EL (cell line): ENCODE data around the gene ATL2.
"Not testable (repeated sequence)": the region's sequence is repeated elsewhere in the genome, so short reads cannot be mapped to it uniquely, and the experiment has no call there.

Source experiments
- DNase-seq: peaks from one replicate; pipeline ENCODE4 v3.0.0-alpha.2; 2016

The ATL2 gene

DNA sequence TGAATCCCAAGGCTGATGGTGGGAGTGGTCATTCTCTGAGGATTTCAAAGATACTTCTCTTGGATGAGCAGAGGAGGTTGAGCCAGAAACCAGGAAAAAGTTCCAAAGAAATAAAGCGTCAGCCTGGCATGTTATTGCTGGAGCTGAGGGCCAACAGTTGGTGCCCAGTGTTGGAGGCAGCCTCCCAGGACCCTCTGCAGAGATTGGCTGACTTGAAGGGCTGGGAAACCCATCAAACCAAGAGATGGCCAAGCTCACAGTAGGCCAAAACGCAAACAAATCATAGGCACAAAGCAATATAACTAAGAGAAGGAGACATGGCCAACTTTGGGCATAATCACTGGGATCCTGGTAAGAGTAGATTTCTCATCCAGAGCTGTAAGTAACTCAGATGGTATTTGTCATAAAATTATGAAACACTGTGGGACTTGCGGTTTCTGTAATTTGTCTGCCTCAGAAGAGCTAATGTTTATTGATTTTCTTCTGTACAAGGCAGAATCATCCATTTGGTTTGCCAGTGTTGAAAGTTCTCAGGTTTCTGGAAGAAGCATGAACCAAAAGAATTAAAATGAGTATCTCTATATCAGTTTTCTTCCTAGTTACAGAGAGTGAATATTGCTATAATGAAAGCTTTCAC is 108.3 kb downstream of the ATL2 start:
- DNase-seq: no peak

DNA sequence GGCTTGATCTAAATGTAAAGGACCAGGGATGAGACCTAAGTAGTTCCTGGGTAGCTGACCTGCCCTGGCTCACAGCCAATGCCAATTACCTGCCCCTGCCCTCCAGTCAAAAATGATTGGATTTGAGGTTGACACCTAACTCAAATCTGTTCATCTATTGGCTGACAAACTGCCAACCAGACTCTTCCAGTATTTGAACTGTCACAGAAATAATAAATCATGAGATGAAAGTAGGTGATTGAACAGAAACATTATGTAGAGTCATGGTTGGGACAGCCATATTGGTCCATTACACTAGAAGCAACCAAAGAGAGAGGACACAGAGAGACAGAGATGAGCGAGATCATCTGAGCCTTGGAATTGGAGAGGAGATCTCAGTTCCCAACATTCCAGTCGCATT is 109.1 kb downstream of the ATL2 start:
- no peak for DNase-seq

DNA sequence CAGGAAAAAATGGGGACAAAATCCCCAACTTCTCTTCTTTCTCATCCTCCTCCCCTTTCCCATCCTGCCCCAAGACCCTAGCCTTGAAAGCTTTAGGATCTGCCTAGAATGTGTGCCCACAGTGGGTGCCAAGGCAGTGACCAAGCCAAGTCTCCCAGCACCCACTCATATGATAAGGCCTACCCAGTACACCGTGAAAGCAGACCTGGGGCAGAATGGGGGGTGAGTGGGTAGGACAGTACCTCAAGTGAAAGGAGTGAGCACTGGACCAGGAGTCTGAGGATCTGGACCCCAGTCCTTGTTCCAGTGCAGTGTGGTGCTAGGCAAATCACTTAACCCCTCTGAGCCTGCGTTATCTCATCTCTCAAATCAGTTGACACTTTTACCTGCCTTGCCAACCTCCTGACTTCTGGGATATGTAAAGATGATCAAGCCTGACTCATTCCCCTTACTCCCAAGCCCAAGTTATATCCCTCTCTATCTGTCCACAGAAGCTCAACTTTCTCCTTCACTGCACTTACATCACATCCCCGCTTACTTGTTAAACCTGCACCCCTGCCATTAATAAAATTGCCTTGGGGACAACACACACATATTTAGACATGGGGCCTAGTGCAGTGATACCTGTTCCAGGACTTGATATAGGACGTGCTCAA is 109.7 kb downstream of the ATL2 start:
- DNase-seq: no peak

DNA sequence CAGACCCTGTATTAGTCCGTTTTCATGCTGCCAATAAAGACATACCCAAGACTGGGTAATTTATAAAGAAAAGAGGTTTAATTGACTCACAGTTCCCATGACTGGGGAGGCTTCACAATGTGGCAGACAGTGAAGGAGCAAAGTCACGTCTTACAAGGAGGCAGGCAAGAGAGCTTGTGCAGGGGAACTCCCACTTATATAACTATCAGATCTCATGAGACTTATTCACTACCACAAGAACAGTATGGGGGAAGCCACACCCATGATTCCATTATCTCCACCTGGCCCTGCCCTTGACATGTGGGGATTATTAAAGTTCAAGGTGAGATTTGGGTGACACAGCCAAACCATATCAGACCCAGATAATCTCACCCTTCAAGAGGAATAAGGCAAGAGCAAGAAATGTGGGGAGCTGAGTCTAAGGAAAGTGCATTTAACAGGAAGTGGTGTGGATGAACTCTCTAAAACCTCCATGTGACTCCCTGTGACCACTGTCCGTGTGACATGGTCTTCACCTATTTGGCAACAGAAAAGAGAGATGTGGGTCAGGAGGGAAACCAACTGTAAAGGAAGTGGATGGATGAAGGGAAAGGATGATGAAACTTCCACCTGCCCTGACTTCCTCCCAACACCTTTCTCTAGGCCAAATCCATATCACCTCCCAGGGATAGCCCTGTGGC is 110.6 kb downstream of the ATL2 start:
- no peak for DNase-seq

DNA sequence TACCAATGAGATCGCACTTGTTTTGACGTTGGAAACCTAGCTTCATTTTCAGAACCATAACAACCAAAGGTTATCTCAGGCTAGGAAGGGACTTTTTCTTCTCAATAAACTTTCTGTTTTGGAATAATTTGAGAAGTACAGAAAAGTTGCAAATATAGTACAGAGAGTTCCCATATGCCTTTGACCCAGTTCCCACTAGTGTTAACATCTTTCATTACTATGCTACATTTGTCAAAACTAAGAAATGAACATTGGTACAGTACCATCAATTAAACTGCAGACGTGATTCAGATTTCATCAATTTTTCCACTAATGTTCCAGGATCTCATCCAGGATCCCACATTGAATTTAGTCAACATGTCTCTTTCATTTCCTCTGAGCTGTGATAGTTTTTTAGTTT is 111.6 kb downstream of the ATL2 start:
- DNase-seq: no peak

DNA sequence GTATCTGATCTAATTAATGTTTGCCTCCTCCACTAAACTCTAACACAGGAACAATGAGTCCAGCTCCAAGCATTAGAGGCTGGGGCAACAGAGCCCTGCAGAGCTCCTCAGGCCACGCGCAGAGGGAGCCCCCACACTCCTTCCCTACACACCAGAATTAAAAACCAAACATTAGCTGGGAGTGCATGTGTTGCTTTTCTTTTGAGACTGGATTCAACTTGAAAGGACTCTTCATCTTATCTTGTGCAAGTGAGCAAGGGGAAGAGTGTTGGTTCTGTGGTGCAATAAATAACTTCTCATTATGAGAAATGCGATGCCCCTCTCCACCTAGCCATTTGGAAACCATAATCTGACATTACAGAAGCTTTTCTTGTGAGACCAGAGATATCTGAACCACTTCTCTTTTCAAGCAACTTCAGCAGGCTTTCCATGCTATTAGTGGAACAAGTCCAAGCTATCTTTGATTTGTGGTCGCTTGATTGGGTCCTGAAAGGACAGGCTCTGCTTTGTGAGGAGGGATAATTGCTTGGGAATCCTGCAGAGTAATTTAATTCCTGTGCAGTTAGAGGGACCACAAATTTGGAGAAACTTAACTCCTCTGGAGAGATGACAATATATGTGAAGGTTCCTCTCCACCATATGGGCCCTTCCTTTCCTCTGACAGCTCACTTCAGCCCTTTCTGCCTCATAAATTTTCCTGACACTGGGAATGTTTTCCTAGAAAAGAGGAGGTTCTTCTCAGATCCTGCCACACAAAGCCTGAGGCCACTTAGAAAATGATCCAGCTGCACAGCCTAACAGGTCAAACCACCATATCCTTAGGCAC is 112.5 kb downstream of the ATL2 start:
- DNase-seq: no peak

DNA sequence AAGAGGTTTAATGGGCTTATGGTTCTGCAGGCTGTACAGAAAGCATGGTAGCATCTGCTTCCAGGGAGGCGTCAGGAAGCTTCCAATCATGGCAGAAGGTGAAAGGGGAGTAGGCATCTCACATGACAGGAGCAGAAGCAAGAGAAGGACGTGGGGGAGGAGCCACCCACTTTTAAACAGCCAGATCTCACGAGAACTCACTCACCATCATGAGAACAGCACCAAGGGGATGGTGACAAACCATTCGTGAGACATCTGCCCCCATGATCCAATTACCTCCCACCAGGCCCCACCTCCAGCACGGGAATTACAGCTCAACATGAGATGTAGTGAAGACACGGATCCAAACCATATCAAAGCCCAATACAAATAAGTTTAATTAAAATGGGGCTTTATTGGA is 113.8 kb downstream of the ATL2 start:
- no peak for DNase-seq

DNA sequence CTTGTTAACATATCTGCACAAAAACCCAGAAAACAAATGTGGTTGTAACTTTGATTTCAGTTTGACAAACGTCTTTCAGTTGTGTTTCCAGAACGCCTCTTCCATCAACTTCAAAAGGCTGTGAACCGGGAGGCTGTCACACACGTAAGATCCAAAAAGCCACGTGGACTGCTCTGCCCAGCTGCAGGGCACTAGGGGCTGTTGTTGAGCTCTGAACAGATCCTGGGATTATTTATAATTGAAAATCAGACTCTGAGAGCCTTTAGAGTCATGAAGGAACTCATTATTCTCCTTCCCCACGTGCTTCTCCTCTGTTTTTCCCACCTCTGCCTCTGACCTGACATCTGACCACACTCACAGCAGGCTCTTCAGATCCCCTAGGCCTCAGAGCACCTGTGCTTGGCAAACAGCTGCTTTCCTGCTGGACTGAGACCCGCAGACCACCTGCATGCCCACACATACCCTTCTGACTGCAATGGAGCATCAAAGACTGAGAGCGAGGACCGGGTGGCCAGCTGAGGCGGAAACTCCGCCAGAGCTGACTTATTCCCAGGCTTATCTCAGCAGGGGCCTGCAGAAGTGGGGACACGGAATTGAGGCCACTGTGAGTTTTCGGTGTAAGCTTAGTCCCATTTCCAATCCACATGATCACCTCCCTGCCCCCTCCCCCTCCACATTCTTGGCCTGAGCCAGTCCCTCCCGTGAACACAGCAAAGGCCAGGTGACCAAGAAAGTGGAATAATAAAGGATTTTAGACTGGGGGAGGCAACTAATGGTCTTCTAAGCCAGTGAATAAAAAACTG is 114.8 kb downstream of the ATL2 start:
- no peak for DNase-seq

DNA sequence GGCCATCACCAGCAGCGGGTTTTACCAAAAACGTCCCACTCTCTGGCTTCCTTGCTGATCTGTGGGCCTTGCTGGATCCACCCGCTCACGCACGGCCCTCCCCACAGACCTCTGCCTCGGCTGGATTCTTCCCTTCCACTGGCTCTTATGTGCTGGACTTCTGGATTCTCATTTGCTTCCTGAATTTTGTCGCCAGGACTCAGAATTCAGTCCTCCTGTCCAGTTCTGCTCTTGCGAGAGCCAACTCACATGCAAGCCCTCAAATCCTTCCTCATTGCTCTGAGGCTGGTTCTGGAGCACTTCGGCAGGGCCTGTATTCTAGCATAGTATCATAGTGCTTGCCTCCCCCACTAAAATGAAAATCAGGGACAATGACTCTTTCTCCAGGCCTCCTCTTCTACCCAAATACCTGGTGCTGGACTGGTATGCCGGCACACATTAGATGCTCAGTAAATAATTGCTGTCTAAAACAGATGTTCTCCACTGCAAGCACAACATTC is 115.5 kb downstream of the ATL2 start:
- DNase-seq: no peak

DNA sequence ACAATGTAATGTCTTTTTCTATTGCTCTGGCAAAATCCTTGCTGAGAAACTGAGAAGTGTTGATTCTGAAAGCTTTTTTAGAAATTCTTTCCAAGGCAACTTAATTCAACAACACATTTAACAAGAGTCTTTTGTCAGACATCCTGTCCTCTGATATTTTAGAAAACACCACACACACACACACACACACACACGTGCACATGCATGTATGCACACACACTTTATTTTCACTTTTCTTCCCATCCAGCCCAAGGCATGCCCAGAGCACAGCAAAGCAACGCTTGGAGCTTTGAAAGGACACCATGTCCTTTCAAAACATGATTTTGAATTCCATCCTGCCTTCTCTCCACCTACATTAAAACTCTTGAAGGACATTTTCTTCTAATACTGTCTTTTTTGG is 116.1 kb downstream of the ATL2 start:
- DNase-seq: no peak

DNA sequence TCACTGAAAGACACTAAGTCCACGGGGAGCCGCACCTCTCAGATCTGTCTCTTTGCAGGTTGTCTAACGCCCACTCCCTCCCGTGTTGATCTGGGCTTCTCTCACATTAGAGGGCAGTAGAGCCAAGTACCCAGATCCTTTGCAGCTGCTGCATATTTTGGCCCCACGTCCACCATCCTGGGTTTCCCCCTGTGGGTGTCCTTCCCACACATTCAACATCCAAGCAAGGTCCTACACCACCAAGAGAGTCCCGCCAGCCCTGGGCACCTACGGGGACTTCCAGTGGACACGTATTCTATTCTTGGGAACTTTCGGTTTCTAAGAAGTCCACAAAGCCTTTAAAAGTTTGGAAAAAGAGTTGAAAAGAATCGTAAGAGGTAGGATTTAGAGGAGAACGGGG is 116.6 kb downstream of the ATL2 start:
- no peak for DNase-seq

DNA sequence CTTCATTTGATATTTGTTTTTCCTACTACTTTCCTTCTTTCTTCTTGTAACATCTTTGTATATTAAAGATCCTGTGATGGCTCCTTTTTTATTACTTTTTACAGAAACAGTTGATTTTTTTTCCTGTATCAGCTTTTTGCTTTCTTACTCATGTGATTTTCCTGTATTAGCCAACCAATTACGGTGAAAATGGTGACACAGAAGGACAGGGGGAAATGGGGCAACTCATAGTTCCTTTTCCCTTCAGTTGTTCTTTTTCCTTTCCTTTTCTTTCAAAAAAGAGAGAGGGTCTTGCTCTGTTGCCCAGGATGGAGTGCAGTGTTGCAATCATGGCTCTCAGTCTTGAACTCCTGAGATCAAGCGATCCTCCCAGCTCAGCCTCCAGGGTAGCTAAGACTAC is 117.8 kb downstream of the ATL2 start:
- no peak for DNase-seq

DNA sequence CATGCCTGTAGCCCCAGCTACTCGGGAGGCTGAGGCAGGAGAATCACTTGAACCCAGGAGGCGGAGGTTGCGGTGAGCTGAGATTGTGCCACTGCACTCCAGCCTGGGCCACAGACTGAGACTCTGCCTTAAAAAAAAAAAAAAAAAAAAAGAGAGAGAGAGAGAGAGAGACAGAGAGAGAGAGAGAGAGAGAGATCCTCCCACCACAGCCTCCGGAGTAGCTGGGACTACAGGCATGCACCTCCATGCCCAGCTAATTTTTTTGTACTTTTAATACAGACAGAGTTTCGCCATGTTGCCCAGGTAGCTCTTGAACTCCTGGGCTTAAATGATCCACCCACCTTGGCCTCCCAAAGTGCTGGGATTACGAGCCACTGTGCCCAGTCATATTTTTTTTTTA is 119.4 kb downstream of the ATL2 start:
- DNase-seq: not testable (repeated sequence)

DNA sequence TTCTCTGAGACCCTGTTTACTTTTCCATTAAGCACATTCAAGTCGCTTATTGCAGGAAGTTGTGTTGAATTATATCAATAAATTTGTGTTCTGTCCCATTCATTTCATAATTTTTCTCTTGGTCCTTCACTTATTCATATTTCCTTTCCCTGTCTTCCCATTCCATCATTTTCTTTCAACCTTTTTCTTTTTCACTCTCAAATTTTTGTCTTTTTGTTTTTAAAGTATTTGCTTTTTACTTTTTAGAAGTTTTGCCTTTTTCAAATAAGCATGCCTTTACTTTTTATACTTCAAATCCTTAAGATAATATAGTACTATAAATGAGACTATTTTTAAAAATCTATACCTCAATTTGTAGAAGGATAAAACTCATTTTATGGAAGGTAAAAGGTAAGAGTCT is 120.5 kb downstream of the ATL2 start:
- DNase-seq: no peak

DNA sequence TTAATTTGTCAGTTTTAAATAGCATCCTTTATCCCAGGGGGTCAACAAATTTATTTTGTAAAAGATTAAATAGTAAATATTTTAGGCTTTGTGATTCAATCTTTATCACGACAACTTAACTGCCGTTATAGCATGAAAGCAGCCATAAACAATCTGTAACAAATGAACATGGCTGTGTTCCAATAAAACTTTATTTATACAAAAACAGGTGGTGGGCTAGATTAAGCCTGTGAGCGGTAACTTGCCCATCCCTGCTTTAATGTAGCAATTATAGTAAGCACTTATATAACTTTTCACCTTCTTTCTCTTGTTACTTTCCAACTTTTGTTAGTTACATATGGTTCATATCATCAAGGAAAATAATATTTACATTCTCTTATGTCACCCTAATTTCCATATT is 121.9 kb downstream of the ATL2 start:
- no peak for DNase-seq

DNA sequence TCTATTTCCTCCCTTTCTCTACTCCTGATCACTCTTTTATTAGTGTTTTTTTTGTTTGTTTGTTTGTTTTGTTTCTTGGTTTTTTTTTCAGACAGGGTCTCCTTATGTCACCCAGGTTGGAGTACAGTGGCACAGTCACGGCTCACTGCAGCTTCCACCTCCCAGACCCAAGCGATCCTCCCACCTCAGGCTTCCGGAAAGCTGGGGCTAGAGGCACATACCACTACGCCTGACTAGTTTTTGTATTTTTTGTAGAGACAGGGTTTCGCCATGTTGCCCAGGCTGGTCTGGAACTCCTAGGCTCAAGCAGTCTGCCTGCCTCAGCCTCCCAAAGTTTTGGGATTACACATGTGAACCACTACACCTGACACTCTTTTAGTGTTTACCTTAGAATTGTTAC is 122.3 kb downstream of the ATL2 start:
- no peak for DNase-seq

DNA sequence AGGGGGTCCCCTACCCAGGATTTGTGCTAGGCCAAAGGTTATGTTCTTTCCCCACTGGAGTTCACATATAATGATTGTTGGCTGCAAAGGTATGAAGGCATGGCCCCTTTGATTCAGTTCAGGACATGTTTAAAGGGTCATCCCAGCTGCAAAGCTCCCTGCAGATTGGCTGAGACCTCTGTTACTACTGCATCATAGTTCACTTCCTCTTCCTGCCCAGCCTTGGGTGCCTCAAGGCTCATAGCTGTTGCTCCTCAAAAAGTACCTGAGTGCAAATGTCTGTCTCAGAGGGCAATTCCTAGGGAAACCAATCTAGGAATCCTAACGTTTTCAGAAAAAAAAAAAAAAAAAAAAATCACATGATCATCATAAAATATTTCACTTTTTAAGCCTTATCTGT is 125.1 kb downstream of the ATL2 start:
- no peak for DNase-seq

DNA sequence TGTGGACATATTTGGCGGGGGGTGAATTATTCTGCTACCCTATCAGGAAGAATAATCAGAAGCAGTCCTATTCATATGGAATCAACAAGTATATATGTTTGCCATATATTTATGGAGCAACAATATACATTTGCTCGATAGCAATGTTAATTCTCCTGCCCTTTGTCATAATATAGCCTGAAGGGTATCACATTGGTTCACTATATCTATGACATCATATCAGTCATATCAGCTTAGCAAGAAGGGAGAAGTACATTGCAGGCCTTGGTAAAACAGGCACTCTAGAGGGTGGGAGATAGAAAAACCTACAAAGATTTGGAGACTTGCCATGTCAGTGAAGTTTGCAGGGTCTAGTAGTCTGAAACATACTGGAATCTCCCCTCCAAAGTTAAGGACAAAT is 128.4 kb downstream of the ATL2 start:
- no peak for DNase-seq

DNA sequence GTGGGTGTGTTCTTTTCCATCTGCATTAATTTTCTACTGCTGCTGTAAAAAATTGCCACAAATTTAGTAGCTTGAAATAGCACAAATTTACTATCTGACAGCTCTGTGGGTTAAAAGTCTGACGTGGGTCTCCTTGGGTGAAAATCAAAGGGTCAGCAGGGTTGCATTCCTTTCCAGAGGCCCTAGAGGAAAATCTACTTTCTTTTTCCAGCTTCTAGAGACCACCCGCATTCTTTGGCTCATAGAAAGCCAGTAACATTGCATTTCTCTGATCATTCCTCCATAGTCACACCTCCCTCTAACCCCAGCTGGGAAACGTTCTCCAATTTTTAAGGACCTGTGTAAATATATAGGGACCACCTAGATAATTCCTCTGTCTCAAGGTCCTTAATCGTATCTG is 128.8 kb downstream of the ATL2 start:
- no peak for DNase-seq

DNA sequence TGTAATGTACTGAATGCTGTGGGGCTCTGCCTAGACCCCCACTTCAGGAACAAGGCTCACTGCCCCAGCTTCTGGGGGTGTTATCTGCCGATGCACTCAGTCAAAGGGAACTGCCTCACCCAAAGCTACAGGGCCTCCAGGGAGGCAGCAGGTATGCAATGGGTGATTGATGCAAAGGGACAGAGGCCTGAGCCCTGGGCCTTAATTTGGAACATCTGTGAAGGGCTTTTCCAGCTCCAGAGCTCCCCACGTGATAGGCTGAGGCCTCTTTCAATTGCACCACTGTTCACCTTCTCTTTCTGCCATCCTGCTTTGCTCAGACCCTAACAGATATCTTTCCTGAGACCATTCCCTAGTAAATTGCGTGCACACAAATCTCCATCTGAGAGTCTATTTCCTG is 131.0 kb downstream of the ATL2 start:
- DNase-seq: no peak

DNA sequence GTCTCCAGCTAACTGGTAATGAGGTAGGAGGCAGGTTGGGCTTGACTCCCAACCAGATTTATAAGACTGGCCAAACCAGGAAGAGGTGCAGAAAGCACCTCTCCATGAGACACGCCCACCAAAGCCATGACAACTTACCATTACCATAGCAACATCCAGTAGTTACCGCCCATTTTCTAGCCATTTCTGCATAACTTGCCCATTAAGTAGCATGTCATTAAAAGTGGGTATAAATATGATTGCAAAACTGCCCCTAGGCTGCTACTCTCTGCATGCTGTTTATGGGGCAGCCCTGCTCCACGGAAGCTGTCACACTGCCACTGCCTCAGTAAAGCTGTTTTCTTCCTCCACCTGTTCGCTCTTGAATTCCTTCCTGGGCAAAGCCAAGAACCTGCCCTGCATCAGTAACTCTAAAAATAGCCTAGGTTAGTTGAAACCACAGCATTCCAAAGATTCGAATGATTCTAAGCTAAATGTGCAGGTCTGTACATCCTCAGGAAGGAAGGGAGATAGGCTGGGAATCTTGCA is 131.9 kb downstream of the ATL2 start:
- no peak for DNase-seq

DNA sequence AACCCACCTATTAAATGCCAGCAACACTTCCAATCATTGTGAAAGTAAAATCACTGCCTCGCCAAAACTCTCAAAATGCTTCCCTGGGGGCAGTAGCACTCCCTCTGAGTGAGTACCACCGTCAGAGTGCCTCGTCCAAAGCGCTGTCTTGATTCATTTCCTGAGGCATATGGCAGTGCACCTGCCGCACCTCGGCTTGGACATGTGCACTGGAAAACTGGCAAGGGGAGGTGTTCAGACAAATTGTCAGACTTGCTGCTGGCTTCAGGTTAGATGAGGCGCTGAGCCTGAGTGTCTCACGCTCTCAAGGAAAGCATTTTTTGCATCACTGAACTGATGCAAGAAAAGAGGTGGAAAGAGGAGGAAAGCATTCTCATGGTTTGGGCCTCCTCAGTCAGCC is 132.8 kb downstream of the ATL2 start:
- no peak for DNase-seq
